HEK293 (cell line): ENCODE data around the gene APOL1.

Source experiments
- IKZF3 ChIP-seq: fragments of 450-650 bp; IDR thresholded peaks from 2 replicates; pipeline ENCODE4 v1.5.0; 2018; ENCODE audit warnings: missing biosample characterization, mild to moderate bottlenecking, missing genetic modification characterization, moderate library complexity
- KLF1 ChIP-seq: fragments of 450-650 bp; formaldehyde crosslinking; IDR thresholded peaks from 2 replicates; pipeline ENCODE4 v1.5.1; 2016; ENCODE audit warnings: missing biosample characterization, missing genetic modification characterization
- MEIS1 ChIP-seq: sonication (generic); formaldehyde crosslinking; IDR thresholded peaks from 2 replicates; pipeline ENCODE4 v1.8.1; 2022; ENCODE audit warnings: missing genetic modification reagents, mild to moderate bottlenecking, borderline replicate concordance
- OVOL3 ChIP-seq: fragments of 450-650 bp; formaldehyde crosslinking; IDR thresholded peaks from 2 replicates; pipeline ENCODE4 v1.5.1; 2016; ENCODE audit warnings: missing biosample characterization, missing genetic modification characterization
- ZFHX2 ChIP-seq: fragments of 450-650 bp; formaldehyde crosslinking; conservative IDR thresholded peaks from 2 replicates; pipeline ENCODE4 v1.5.1; 2016; ENCODE audit warnings: missing biosample characterization, missing genetic modification characterization
- ZFP69B ChIP-seq: fragments of 450-650 bp; formaldehyde crosslinking; IDR thresholded peaks from 2 replicates; pipeline ENCODE4 v1.5.1; 2016; ENCODE audit warnings: missing biosample characterization, missing genetic modification characterization
- ZIC2 ChIP-seq: fragments of 450-650 bp; formaldehyde crosslinking; IDR thresholded peaks from 2 replicates; pipeline ENCODE4 v1.5.1; 2016; ENCODE audit warnings: missing biosample characterization, missing genetic modification characterization
- ZNF112 ChIP-seq: fragments of 450-650 bp; formaldehyde crosslinking; IDR thresholded peaks from 2 replicates; pipeline ENCODE4 v1.5.0; 2017; ENCODE audit warnings: missing biosample characterization, missing genetic modification characterization
- ZNF2 ChIP-seq: fragments of 450-650 bp; formaldehyde crosslinking; IDR thresholded peaks from 2 replicates; pipeline ENCODE4 v1.5.1; 2016; ENCODE audit warnings: missing biosample characterization, missing genetic modification characterization
- ZNF311 ChIP-seq: fragments of 450-650 bp; formaldehyde crosslinking; IDR thresholded peaks from 2 replicates; pipeline ENCODE4 v1.5.1; 2017; ENCODE audit warnings: missing biosample characterization, missing genetic modification characterization, borderline replicate concordance
- ZNF366 ChIP-seq: fragments of 450-650 bp; formaldehyde crosslinking; conservative IDR thresholded peaks from 2 replicates; pipeline ENCODE4 v1.5.1; 2016; ENCODE audit warnings: missing biosample characterization, missing genetic modification characterization
- ZNF394 ChIP-seq: fragments of 450-650 bp; formaldehyde crosslinking; IDR thresholded peaks from 2 replicates; pipeline ENCODE4 v1.5.1; 2016; ENCODE audit warnings: missing biosample characterization, missing genetic modification characterization, mild to moderate bottlenecking, moderate library complexity, borderline replicate concordance
- ZNF521 ChIP-seq: fragments of 450-650 bp; formaldehyde crosslinking; IDR thresholded peaks from 2 replicates; pipeline ENCODE4 v1.5.1; 2017; ENCODE audit warnings: missing biosample characterization, mild to moderate bottlenecking, missing genetic modification characterization
- ZNF560 ChIP-seq: fragments of 450-650 bp; formaldehyde crosslinking; IDR thresholded peaks from 2 replicates; pipeline ENCODE4 v1.5.1; 2017; ENCODE audit warnings: missing biosample characterization, missing genetic modification characterization, borderline replicate concordance
- ZNF626 ChIP-seq: fragments of 450-650 bp; sonication (Bioruptor Pico); formaldehyde crosslinking; IDR thresholded peaks from 2 replicates; pipeline ENCODE4 v1.5.1; 2018; ENCODE audit warnings: missing biosample characterization, missing genetic modification characterization, inconsistent platforms
- ZNF629 ChIP-seq: fragments of 450-650 bp; formaldehyde crosslinking; IDR thresholded peaks from 2 replicates; pipeline ENCODE4 v1.5.1; 2017; ENCODE audit warnings: missing biosample characterization, missing genetic modification characterization
- ZNF76 ChIP-seq: fragments of 450-650 bp; formaldehyde crosslinking; IDR thresholded peaks from 2 replicates; pipeline ENCODE4; 2016; ENCODE audit warnings: low read depth, missing biosample characterization, missing genetic modification characterization, borderline replicate concordance
- TF ChIP-seq, protein P1 (sequence below): fragments of 450-650 bp; formaldehyde crosslinking; IDR thresholded peaks from 2 replicates; pipeline ENCODE4 v1.5.1; 2016; ENCODE audit warnings: missing biosample characterization, missing genetic modification characterization, low read depth
- TF ChIP-seq, protein P2 (sequence below): fragments of 450-650 bp; formaldehyde crosslinking; IDR thresholded peaks from 2 replicates; pipeline ENCODE4 v1.5.1; 2017; ENCODE audit warnings: missing biosample characterization, mild to moderate bottlenecking, missing genetic modification characterization, moderate library complexity
- TF ChIP-seq, protein P3 (sequence below): fragments of 450-650 bp; formaldehyde crosslinking; IDR thresholded peaks from 2 replicates; pipeline ENCODE4 v1.5.1; 2016; ENCODE audit warnings: missing biosample characterization, missing genetic modification characterization
- TF ChIP-seq, protein P4 (sequence below): fragments of 450-650 bp; formaldehyde crosslinking; IDR thresholded peaks from 2 replicates; pipeline ENCODE4 v1.5.1; 2016; ENCODE audit warnings: missing biosample characterization, missing genetic modification characterization
- TF ChIP-seq, protein P5 (sequence below): fragments of 450-650 bp; formaldehyde crosslinking; IDR thresholded peaks from 2 replicates; pipeline ENCODE4 v1.5.1; 2017; ENCODE audit warnings: missing biosample characterization, missing genetic modification characterization
- TF ChIP-seq, protein P6 (sequence below): fragments of 450-650 bp; formaldehyde crosslinking; IDR thresholded peaks from 2 replicates; pipeline ENCODE4 v1.5.1; 2016; ENCODE audit warnings: missing biosample characterization, missing genetic modification characterization
- TF ChIP-seq, protein P7 (sequence below): fragments of 450-650 bp; formaldehyde crosslinking; IDR thresholded peaks from 2 replicates; pipeline ENCODE4 v1.5.1; 2016; ENCODE audit warnings: missing biosample characterization, missing genetic modification characterization
- TF ChIP-seq, protein P8 (sequence below): fragments of 450-650 bp; formaldehyde crosslinking; IDR thresholded peaks from 2 replicates; pipeline ENCODE4 v1.5.1; 2016; ENCODE audit warnings: missing biosample characterization, missing genetic modification characterization

APOL1 gene

DNA sequence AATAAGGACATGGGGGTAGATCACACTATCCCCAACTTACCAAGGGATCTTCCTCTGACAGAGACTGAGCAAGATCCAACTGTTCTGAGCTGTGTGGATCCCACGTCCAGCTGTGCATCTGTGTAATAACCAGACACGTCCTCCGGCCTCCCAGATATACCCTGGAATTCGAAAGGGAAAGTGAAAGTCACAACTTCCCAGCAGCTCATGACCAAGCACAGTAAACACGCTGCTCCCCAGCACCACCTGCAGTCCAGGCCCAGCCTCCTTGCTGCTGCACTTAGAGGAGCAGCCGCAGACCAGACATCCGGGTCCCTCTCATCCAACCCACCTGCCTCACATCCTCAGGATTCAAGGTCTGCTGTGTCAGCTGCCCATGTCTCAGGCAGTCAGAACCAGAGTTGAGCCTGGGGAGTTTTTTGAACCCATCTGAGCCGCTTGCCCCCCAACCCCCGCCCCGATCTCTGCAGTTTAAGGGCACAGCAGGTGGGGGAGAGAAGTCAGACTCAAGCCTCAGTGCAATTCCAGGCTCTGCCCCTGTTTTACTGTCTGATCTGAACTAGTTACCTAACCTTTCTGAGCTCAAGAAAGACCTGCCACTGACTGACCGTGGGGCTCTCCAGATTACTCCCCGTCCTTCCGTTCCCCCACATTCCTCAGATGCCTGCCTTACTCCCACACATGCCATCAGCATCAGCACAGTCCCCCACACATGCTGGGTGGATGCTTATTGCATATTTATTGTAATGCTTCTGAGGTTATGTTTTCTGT lies 13.3 kb upstream of the APOL1 start, which contains the start of gene APOL2 (continued):
- TF ChIP-seq, protein P1, sequence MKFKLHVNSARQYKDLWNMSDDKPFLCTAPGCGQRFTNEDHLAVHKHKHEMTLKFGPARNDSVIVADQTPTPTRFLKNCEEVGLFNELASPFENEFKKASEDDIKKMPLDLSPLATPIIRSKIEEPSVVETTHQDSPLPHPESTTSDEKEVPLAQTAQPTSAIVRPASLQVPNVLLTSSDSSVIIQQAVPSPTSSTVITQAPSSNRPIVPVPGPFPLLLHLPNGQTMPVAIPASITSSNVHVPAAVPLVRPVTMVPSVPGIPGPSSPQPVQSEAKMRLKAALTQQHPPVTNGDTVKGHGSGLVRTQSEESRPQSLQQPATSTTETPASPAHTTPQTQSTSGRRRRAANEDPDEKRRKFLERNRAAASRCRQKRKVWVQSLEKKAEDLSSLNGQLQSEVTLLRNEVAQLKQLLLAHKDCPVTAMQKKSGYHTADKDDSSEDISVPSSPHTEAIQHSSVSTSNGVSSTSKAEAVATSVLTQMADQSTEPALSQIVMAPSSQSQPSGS = no peak
- TF ChIP-seq, protein P2, sequence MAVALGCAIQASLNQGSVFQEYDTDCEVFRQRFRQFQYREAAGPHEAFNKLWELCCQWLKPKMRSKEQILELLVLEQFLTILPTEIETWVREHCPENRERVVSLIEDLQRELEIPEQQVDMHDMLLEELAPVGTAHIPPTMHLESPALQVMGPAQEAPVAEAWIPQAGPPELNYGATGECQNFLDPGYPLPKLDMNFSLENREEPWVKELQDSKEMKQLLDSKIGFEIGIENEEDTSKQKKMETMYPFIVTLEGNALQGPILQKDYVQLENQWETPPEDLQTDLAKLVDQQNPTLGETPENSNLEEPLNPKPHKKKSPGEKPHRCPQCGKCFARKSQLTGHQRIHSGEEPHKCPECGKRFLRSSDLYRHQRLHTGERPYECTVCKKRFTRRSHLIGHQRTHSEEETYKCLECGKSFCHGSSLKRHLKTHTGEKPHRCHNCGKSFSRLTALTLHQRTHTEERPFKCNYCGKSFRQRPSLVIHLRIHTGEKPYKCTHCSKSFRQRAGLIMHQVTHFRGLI = no peak
- TF ChIP-seq ZNF521 (tag by site-specific recombination) (no peak), ZNF629 (peak; percentile 43), KLF1 (tag by site-specific recombination) (no peak), ZNF112 (tag by site-specific recombination) (no peak), MEIS1 (CRISPR knock-in tag) (no peak), IKZF3 (tag by site-specific recombination) (peak; percentile 84), ZNF560 (tag by site-specific recombination) (no peak), ZFP69B (tag by site-specific recombination) (0 out of 2 replicates have a peak, but pooled peaks have one; percentile 22), ZFHX2 (peak; percentile 68), OVOL3 (tag by site-specific recombination) (no peak), ZIC2 (tag by site-specific recombination) (peak; percentile 55), ZNF2 (tag by site-specific recombination) (0 out of 2 replicates have a peak, but pooled peaks have one; percentile 44), ZNF76 (peak; percentile 89), ZNF366 (no peak), ZNF394 (tag by site-specific recombination) (peak; percentile 65; the same call in 1 of the 2 replicates), ZNF311 (tag by site-specific recombination) (no peak), ZNF626 (tag by site-specific recombination) (no peak)
- TF ChIP-seq, protein P3, sequence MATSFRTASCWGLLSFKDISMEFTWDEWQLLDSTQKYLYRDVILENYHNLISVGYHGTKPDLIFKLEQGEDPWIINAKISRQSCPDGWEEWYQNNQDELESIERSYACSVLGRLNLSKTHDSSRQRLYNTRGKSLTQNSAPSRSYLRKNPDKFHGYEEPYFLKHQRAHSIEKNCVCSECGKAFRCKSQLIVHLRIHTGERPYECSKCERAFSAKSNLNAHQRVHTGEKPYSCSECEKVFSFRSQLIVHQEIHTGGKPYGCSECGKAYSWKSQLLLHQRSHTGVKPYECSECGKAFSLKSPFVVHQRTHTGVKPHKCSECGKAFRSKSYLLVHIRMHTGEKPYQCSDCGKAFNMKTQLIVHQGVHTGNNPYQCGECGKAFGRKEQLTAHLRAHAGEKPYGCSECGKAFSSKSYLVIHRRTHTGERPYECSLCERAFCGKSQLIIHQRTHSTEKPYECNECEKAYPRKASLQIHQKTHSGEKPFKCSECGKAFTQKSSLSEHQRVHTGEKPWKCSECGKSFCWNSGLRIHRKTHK = no peak
- TF ChIP-seq, protein P4, sequence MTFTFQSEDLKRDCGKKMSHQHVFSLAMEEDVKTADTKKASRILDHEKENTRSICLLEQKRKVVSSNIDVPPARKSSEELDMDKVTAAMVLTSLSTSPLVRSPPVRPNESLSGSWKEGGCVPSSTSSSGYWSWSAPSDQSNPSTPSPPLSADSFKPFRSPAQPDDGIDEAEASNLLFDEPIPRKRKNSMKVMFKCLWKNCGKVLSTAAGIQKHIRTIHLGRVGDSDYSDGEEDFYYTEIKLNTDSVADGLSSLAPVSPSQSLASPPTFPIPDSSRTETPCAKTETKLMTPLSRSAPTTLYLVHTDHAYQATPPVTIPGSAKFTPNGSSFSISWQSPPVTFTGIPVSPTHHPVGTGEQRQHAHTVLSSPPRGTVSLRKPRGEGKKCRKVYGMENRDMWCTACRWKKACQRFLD (tag by site-specific recombination) = no peak
- TF ChIP-seq, protein P5, sequence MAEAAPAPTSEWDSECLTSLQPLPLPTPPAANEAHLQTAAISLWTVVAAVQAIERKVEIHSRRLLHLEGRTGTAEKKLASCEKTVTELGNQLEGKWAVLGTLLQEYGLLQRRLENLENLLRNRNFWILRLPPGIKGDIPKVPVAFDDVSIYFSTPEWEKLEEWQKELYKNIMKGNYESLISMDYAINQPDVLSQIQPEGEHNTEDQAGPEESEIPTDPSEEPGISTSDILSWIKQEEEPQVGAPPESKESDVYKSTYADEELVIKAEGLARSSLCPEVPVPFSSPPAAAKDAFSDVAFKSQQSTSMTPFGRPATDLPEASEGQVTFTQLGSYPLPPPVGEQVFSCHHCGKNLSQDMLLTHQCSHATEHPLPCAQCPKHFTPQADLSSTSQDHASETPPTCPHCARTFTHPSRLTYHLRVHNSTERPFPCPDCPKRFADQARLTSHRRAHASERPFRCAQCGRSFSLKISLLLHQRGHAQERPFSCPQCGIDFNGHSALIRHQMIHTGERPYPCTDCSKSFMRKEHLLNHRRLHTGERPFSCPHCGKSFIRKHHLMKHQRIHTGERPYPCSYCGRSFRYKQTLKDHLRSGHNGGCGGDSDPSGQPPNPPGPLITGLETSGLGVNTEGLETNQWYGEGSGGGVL (tag by site-specific recombination) = no peak
- TF ChIP-seq, protein P6, sequence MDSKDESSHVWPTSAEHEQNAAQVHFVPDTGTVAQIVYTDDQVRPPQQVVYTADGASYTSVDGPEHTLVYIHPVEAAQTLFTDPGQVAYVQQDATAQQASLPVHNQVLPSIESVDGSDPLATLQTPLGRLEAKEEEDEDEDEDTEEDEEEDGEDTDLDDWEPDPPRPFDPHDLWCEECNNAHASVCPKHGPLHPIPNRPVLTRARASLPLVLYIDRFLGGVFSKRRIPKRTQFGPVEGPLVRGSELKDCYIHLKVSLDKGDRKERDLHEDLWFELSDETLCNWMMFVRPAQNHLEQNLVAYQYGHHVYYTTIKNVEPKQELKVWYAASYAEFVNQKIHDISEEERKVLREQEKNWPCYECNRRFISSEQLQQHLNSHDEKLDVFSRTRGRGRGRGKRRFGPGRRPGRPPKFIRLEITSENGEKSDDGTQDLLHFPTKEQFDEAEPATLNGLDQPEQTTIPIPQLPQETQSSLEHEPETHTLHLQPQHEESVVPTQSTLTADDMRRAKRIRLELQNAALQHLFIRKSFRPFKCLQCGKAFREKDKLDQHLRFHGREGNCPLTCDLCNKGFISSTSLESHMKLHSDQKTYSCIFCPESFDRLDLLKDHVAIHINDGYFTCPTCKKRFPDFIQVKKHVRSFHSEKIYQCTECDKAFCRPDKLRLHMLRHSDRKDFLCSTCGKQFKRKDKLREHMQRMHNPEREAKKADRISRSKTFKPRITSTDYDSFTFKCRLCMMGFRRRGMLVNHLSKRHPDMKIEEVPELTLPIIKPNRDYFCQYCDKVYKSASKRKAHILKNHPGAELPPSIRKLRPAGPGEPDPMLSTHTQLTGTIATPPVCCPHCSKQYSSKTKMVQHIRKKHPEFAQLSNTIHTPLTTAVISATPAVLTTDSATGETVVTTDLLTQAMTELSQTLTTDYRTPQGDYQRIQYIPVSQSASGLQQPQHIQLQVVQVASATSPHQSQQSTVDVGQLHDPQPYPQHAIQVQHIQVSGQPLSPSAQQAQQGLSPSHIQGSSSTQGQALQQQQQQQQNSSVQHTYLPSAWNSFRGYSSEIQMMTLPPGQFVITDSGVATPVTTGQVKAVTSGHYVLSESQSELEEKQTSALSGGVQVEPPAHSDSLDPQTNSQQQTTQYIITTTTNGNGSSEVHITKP (tag by site-specific recombination) = 0 out of 2 replicates have a peak, but pooled peaks have one; percentile 17
- TF ChIP-seq, protein P7, sequence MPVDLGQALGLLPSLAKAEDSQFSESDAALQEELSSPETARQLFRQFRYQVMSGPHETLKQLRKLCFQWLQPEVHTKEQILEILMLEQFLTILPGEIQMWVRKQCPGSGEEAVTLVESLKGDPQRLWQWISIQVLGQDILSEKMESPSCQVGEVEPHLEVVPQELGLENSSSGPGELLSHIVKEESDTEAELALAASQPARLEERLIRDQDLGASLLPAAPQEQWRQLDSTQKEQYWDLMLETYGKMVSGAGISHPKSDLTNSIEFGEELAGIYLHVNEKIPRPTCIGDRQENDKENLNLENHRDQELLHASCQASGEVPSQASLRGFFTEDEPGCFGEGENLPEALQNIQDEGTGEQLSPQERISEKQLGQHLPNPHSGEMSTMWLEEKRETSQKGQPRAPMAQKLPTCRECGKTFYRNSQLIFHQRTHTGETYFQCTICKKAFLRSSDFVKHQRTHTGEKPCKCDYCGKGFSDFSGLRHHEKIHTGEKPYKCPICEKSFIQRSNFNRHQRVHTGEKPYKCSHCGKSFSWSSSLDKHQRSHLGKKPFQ = no peak
- TF ChIP-seq, protein P8, sequence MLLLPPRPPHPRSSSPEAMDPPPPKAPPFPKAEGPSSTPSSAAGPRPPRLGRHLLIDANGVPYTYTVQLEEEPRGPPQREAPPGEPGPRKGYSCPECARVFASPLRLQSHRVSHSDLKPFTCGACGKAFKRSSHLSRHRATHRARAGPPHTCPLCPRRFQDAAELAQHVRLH (tag by site-specific recombination) = peak; percentile 81
